ENCODE data around the gene ELL2. TPM values are rescaled to one million over a fixed set of nuclear protein-coding genes. Genes with fewer than 3 reads are reported as not detected.

Gene ELL2
- total and polyA plus RNA-seq, 7 donors = 6.7 to 35.3 (median 26.6) TPM

DNA sequence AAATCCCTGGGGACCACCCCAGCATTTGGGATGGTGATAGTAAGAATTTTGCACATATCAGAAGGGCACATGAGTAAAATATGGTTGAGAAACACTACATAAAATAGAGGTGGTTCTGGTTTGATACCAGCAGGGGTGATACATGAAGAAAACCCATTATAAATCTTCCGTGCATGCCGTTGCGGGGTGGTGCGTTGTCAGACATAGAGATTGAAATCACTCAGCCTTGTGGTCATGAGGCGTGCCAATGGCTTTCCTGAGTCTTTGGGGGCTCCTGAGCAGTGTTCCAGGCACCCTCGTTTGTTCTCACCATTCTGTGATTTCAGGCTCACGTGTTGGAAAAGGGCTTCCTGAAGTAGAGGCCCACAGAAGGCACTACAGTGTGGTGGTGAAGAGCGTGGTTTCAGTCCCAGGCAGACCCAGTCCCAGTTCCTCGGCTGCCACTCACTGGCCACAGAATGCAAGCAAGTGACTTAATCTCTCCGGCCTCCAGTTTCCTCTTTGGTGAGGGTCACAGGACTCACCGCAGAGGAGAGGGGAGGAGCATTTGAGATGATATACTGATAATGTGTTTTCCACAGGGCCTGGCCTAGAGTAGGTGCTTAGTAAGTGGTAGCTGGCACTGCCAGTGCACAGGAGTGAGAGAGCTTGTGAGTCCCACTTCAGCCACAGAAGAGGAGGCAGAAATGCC, 118.7 kb downstream of the ELL2 start:
- Histone ChIP-seq H3K9me3 (no peaks in the 10 kb centered on the region), H3K4me1 (no peaks in the 10 kb centered on the region), H3K4me3 (no peak overlapping the region), H3K27ac (peak overlapping the region in 3 of 4 donors; percentile 20 to 54 (median 43)), H3K36me3 (no peaks in the 10 kb centered on the region), H3K27me3 (no peaks in the 10 kb centered on the region)
- TF ChIP-seq EP300 (IDR thresholded peaks at IDR 0.05) (no peak), POLR2A (IDR thresholded peaks at IDR 0.05) (no peak), POLR2AphosphoS5 (IDR thresholded peaks at IDR 0.05) (no peak)
- TF ChIP-seq, protein P1, sequence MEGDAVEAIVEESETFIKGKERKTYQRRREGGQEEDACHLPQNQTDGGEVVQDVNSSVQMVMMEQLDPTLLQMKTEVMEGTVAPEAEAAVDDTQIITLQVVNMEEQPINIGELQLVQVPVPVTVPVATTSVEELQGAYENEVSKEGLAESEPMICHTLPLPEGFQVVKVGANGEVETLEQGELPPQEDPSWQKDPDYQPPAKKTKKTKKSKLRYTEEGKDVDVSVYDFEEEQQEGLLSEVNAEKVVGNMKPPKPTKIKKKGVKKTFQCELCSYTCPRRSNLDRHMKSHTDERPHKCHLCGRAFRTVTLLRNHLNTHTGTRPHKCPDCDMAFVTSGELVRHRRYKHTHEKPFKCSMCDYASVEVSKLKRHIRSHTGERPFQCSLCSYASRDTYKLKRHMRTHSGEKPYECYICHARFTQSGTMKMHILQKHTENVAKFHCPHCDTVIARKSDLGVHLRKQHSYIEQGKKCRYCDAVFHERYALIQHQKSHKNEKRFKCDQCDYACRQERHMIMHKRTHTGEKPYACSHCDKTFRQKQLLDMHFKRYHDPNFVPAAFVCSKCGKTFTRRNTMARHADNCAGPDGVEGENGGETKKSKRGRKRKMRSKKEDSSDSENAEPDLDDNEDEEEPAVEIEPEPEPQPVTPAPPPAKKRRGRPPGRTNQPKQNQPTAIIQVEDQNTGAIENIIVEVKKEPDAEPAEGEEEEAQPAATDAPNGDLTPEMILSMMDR (IDR thresholded peaks at IDR 0.05) = no peak
- intact Hi-C loops (cut with DNase I) = loop anchor here (10.0 kb wide), 1 partner anchor 288 kb away; the partner anchor contains the start of genes ARSK and SKIC3
- peak; percentile 74 for DNase-seq
- whole genome bisulfite sequencing, 2 donors = 52 to 85% methylated on average over 11 of the region's 11 CpGs

DNA sequence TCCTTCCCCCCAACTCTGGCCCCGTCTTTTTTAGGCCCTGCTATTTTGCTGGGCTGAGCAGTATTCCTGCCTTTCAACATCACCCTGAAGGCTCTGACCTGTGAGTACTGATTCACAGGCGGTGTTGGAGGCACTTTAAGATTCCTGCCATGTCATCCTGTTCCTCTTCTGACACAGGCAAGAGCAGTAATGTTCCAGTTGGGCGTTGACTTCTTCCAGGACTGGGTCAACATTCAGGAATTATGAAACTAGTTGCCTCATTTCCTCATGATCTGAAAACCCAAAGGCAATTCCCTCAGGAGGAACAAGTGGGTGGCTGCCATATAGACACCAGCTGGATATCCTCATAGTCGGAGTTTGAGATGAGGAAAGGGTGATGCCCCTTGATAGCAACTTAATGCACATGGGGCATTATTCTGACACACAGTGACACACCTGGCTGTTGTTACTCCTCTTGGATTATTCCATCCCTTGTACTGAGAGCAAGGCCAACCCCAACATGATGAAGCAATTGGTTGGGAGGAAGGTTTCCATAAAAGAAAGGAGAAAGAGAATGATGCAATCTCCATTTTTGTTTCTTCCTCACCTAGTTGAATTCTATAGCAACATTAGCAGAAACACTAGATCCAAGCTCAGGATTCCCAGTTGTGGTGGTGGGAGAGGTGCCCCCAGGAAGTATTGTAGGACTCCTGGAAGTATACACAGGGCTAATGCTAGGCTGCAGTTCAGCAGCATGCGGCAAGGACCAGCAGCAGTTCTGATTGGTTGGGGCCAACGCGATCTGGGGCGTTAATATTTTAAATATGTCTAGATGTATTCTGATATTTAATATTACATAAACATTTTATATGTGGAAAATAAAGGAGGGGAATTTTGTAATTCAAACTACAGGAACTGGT, 119.5 kb downstream of the ELL2 start:
- intact Hi-C loops (cut with DNase I) = loop anchor here (10.0 kb wide), 1 partner anchor 287 kb away; the partner anchor contains the start of genes ARSK and SKIC3
- Histone ChIP-seq H3K27ac (peak overlapping the region; percentile 20 to 59 (median 40)), H3K27me3 (no peaks in the 10 kb centered on the region)

DNA sequence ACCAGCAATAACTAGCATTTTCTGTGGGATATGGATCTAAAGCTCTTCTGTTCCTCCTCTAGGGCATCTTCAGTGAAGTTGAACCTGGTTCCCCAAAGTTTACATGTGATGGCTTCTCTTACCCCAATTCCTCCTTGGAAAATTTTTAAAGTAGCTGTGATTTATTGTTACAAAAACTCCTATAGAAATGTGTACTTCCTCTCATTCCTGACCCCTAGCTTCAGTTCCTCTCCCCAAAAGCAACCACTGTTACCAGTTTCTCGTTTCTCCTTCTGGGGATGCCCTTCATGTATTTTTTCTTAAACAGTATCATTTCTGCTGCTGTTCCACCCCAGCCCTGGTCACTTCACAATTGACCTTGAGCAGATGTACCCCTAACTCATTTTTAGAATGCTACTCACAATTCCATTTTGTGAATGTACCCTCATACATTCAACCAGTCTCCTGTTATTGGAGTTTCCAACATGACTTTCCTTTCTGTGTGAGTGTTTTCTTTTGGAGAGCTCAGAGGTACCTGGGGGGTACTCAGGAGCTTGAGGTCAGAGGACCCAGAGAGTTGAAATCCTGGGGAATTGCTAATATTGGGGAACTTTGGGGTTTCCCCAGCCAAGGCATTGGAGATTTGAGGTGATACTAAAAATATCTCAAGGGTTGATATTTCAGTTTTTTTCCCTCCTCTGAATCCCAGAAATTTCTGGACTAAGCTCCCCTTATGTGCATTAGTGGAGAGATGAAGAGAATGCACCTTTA, 120.5 kb downstream of the ELL2 start:
- Histone ChIP-seq H3K9me3 (no peaks in the 10 kb centered on the region), H3K27me3 (no peaks in the 10 kb centered on the region), H3K4me1 (no peaks in the 10 kb centered on the region), H3K4me3 (no peak overlapping the region), H3K36me3 (no peaks in the 10 kb centered on the region), H3K27ac (peak overlapping the region in 3 of 4 donors; percentile 10 to 57 (median 23))
- intact Hi-C loops (cut with DNase I) = loop anchor here (10.0 kb wide), 1 partner anchor 286 kb away; the partner anchor contains the start of genes ARSK and SKIC3
- 67 to 89% methylated on average over 1 of the region's 1 CpG for WGBS, 2 donors
- DNase-seq = no peak
- TF ChIP-seq POLR2A (IDR thresholded peaks at IDR 0.05) = no peak
- TF ChIP-seq POLR2AphosphoS5 (IDR thresholded peaks at IDR 0.05) = no peak

More for the DNA sequence above, 119.5 kb downstream of the ELL2 start:
- Histone ChIP-seq H3K36me3 (no peaks in the 10 kb centered on the region), H3K4me1 (no peaks in the 10 kb centered on the region), H3K9me3 (no peaks in the 10 kb centered on the region), H3K4me3 (no peak overlapping the region)
- 66 to 84% methylated on average over 8 of the region's 8 CpGs for WGBS, 2 donors
- peak; percentile 89 for DNase-seq
- TF ChIP-seq EP300 (IDR thresholded peaks at IDR 0.05) (peak in 2 of 4 donors; percentile 17 to 30), POLR2AphosphoS5 (IDR thresholded peaks at IDR 0.05) (peak; percentile 56 to 79 (median 66))
- TF ChIP-seq, protein P1 (IDR thresholded peaks at IDR 0.05) = no peak

DNA sequence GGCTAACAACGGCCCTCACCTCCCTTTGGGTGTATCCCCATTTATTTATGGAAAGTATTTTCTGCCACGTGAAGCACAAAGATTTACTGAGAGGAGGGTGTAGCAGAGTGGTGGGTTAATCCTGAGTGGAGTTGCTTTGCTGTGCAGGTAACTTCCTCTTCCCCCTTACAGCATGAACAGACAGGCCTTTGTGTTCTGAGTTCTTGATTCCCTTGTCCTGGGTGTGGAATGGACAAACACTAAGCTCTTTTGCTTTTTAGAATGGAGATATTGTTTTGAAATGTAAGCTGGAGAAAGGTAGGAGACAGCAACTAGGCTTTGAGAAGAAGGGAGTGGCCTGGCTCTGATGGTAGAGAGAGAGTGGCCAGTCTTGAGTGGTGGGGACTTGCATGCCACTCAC, 122.0 kb downstream of the ELL2 start:
- H3K9me3 ChIP-seq = no peaks in the 10 kb centered on the region
- WGBS, 2 donors = 12 to 67% methylated on average over 2 of the region's 2 CpGs
- H3K4me1 ChIP-seq = peaks cover 0 to 12% (median 5%) of the 10 kb centered on the region in 4 donors
- DNase-seq = no peak
- intact Hi-C loops (cut with DNase I) = loop anchor here (10.0 kb wide), 1 partner anchor 285 kb away; the partner anchor contains the start of genes ARSK and SKIC3
- no peak overlapping the region for H3K4me3 ChIP-seq
- no peaks in the 10 kb centered on the region for H3K36me3 ChIP-seq
- no peaks in the 10 kb centered on the region for H3K27me3 ChIP-seq
- TF ChIP-seq, protein P1 (IDR thresholded peaks at IDR 0.05) = no peak
- TF ChIP-seq POLR2AphosphoS5 (IDR thresholded peaks at IDR 0.05) (no peak), POLR2A (IDR thresholded peaks at IDR 0.05) (no peak), EP300 (IDR thresholded peaks at IDR 0.05) (no peak)
- no peak overlapping the region for H3K27ac ChIP-seq

Measured in sigmoid colon (tissue), 7 donors.